SK-N-SH treated with all-trans-retinoic acid at 6 μM for 48 hours (cell line): Measurements from ENCODE around the gene RAET1L.

Experiments used
- ARNTL ChIP-seq: fragments of 450-650 bp; formaldehyde crosslinking; IDR thresholded peaks from 2 replicates; pipeline ENCODE4 v1.5.0; 2020; ENCODE audit warnings: low read depth, mild to moderate bottlenecking, moderate library complexity, borderline replicate concordance
- CREB5 ChIP-seq: fragments of 250-450 bp; sonication (Bioruptor Pico); IDR thresholded peaks from 2 replicates; pipeline ENCODE4 v1.5.1; 2020; ENCODE audit warnings: low read depth, mild to moderate bottlenecking, moderate library complexity
- CSDC2 ChIP-seq: fragments of 250-450 bp; sonication (Bioruptor Pico); IDR thresholded peaks from 2 replicates; pipeline ENCODE4 v1.5.0; 2020; ENCODE audit warnings: mild to moderate bottlenecking, moderate library complexity
- POU6F1 ChIP-seq: fragments of 250-450 bp; sonication (Bioruptor Pico); IDR thresholded peaks from 2 replicates; pipeline ENCODE4 v1.8.0; 2021; ENCODE audit warnings: low read depth, mild to moderate bottlenecking, moderate library complexity, borderline replicate concordance
- RARB ChIP-seq: fragments of 250-450 bp; sonication (Bioruptor Pico); IDR thresholded peaks from 2 replicates; pipeline ENCODE4 v1.8.0; 2021; ENCODE audit warnings: mild to moderate bottlenecking, moderate library complexity
- ZFP3 ChIP-seq: fragments of 250-450 bp; sonication (Bioruptor Pico); IDR thresholded peaks from 2 replicates; pipeline ENCODE4 v1.5.0; 2020; ENCODE audit warnings: mild to moderate bottlenecking, moderate library complexity
- TF ChIP-seq, protein P1 (sequence below): fragments of 250-450 bp; sonication (Bioruptor Pico); IDR thresholded peaks from 2 replicates; pipeline ENCODE4 v1.8.0; 2020; ENCODE audit warnings: mild to moderate bottlenecking, moderate library complexity, borderline replicate concordance

GRCh38 chr6:150025201-150025917 is at the start of gene RAET1L:
- TF ChIP-seq CSDC2 (CRISPR knock-in tag) (no peak), POU6F1 (CRISPR knock-in tag) (no peak), CREB5 (no peak), ARNTL (CRISPR knock-in tag) (no peak), ZFP3 (CRISPR knock-in tag) (no peak), RARB (CRISPR knock-in tag) (no peak)
- TF ChIP-seq, protein P1, sequence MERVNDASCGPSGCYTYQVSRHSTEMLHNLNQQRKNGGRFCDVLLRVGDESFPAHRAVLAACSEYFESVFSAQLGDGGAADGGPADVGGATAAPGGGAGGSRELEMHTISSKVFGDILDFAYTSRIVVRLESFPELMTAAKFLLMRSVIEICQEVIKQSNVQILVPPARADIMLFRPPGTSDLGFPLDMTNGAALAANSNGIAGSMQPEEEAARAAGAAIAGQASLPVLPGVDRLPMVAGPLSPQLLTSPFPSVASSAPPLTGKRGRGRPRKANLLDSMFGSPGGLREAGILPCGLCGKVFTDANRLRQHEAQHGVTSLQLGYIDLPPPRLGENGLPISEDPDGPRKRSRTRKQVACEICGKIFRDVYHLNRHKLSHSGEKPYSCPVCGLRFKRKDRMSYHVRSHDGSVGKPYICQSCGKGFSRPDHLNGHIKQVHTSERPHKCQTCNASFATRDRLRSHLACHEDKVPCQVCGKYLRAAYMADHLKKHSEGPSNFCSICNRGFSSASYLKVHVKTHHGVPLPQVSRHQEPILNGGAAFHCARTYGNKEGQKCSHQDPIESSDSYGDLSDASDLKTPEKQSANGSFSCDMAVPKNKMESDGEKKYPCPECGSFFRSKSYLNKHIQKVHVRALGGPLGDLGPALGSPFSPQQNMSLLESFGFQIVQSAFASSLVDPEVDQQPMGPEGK (CRISPR knock-in tag): no peak
